Measurements from ENCODE around the gene DCTPP1.

- TF ChIP-seq, protein P1, sequence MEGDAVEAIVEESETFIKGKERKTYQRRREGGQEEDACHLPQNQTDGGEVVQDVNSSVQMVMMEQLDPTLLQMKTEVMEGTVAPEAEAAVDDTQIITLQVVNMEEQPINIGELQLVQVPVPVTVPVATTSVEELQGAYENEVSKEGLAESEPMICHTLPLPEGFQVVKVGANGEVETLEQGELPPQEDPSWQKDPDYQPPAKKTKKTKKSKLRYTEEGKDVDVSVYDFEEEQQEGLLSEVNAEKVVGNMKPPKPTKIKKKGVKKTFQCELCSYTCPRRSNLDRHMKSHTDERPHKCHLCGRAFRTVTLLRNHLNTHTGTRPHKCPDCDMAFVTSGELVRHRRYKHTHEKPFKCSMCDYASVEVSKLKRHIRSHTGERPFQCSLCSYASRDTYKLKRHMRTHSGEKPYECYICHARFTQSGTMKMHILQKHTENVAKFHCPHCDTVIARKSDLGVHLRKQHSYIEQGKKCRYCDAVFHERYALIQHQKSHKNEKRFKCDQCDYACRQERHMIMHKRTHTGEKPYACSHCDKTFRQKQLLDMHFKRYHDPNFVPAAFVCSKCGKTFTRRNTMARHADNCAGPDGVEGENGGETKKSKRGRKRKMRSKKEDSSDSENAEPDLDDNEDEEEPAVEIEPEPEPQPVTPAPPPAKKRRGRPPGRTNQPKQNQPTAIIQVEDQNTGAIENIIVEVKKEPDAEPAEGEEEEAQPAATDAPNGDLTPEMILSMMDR (IDR thresholded peaks at IDR 0.05): no peak
- TF ChIP-seq MYC (IDR thresholded peaks at IDR 0.05; ENCODE audit: borderline replicate concordance, low read length) (no peak), CHD2 (IDR thresholded peaks at IDR 0.05; ENCODE audit: low read length, partially characterized antibody) (no peak), CBX8 (IDR thresholded peaks at IDR 0.05) (no peak), POLR2A (IDR thresholded peaks at IDR 0.05; ENCODE audit: low read length) (no peak; the same call in 1 of the 2 replicates)
Observed at GRCh38 chr16:30377812-30378235, 52.0 kb downstream of the DCTPP1 start.

Data from A549 (cell line).